ENCODE data around the gene S100A14. TPM values are rescaled to one million over a fixed set of nuclear protein-coding genes. Genes with fewer than 3 reads are reported as not detected.

The S100A14 gene
- total RNA-seq, 1 experiment from 2014 or later, result 0.63 TPM

DNA sequence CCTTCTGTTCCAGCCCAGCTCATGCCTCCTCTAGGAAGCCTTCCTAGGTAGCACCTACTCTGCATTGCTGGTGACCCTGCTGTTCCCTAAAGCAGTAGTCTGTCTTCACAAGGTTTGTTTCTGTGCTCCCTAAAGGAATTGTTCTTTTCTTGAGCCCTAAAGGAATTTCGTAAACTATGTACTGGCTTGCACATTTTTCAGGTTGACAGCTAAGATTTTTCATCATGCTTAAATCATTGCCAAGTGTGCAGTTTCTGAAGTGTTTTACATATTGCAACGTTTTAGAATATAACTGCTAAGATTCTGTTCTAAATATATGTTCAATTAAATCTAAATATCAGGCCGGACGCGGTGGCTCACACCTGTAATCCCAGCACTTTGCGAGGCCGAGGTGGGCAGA, 16.3 kb downstream of the S100A14 start:
- H3K4me3 Mint-ChIP-seq, result peak overlapping the region in 1 of 2 experiments; percentile 5; a peak in 1 of 5 replicates

More for the DNA sequence above, 16.3 kb downstream of the S100A14 start:
- Histone ChIP-seq H3K79me1 (ENCODE audit: insufficient read depth, low read depth, low read length, poor library complexity, severe bottlenecking) (no peaks in the 10 kb centered on the region), H4K91ac (ENCODE audit: insufficient read length, low read depth, low read length) (no peak overlapping the region), H3T11ph (ENCODE audit: low read length) (no peak overlapping the region), H3K9me3 (ENCODE audit: control insufficient read depth, low read depth, low read length) (no peaks in the 10 kb centered on the region), H4K8ac (replicated peaks; ENCODE audit: insufficient read length, low read depth, low read length) (no peak overlapping the region), H3K23ac (ENCODE audit: insufficient read length, low read depth, low read length) (no peak overlapping the region), H4K5ac (ENCODE audit: insufficient read length, low read depth, low read length) (no peak overlapping the region), H3K18ac (ENCODE audit: insufficient read length, low read depth, low read length) (peak overlapping the region; percentile 46), H3K14ac (ENCODE audit: insufficient read depth, low read length) (peak overlapping the region; percentile 26; the same call in 1 of the 2 replicates), H3K27me3 (ENCODE audit: insufficient read depth, low read length) (no peaks in the 10 kb centered on the region), H3K23me2 (ENCODE audit: insufficient read length, low read depth, low read length, poor library complexity, severe bottlenecking) (no peaks in the 10 kb centered on the region), H3K4me2 (ENCODE audit: insufficient read depth, insufficient read length, low read length) (no peak overlapping the region), H3K9ac (ENCODE audit: extremely low read depth, insufficient read length, low read length) (no peak overlapping the region), H2AFZ (ENCODE audit: low read length) (no peak overlapping the region), H2BK5ac (ENCODE audit: insufficient read length, low read length) (no peak overlapping the region), H2BK12ac (ENCODE audit: insufficient read length, low read depth, low read length) (no peak overlapping the region), H2BK20ac (ENCODE audit: low read depth, low read length, poor library complexity, severe bottlenecking) (no peak overlapping the region), H2AK5ac (ENCODE audit: insufficient read length, low read length) (no peak overlapping the region), H3K27ac (ENCODE audit: insufficient read length, low read depth, low read length) (no peak overlapping the region), H3K56ac (ENCODE audit: insufficient read length, low read depth, low read length) (no peak overlapping the region), H3K79me2 (ENCODE audit: insufficient read depth, low read length) (no peaks in the 10 kb centered on the region), H3K4ac (ENCODE audit: low read depth, low read length) (no peak overlapping the region), H2BK120ac (ENCODE audit: low read depth, low read length, poor library complexity, severe bottlenecking) (no peak overlapping the region), H3K4me1 (ENCODE audit: insufficient read depth, low read length) (peaks cover 7% of the 10 kb centered on the region; the same call in 1 of the 2 replicates), H2BK15ac (ENCODE audit: low read depth, low read length) (no peak overlapping the region), H4K20me1 (ENCODE audit: control insufficient read depth, insufficient read depth, insufficient read length) (no peaks in the 10 kb centered on the region)
- WGBS (ENCODE audit: extremely low coverage, insufficient read length, low lambda C conversion rate), result no CpG with 5 or more reads among the region's 7 CpGs
- H3K4me1 Mint-ChIP-seq, result peaks cover 19% of the 10 kb centered on the region in 2 experiments
- H3K27ac Mint-ChIP-seq, result peak overlapping the region in 2 of 3 experiments; percentile 49 to 55; a peak in 5 of 7 replicates
- no peak for DNase-seq
- no peaks in the 10 kb centered on the region; the same call in none of the 2 replicates for H3K27me3 Mint-ChIP-seq (ENCODE audit: low read depth)
- no peaks in the 10 kb centered on the region for H3K9me3 Mint-ChIP-seq
- TF ChIP-seq, protein P1, sequence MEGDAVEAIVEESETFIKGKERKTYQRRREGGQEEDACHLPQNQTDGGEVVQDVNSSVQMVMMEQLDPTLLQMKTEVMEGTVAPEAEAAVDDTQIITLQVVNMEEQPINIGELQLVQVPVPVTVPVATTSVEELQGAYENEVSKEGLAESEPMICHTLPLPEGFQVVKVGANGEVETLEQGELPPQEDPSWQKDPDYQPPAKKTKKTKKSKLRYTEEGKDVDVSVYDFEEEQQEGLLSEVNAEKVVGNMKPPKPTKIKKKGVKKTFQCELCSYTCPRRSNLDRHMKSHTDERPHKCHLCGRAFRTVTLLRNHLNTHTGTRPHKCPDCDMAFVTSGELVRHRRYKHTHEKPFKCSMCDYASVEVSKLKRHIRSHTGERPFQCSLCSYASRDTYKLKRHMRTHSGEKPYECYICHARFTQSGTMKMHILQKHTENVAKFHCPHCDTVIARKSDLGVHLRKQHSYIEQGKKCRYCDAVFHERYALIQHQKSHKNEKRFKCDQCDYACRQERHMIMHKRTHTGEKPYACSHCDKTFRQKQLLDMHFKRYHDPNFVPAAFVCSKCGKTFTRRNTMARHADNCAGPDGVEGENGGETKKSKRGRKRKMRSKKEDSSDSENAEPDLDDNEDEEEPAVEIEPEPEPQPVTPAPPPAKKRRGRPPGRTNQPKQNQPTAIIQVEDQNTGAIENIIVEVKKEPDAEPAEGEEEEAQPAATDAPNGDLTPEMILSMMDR (conservative IDR thresholded peaks at IDR 0.05), result no peak
- no peaks in the 10 kb centered on the region for H3K36me3 Mint-ChIP-seq (ENCODE audit: insufficient read depth in 1 of 3, low read depth in 3 of 3)
